CD4-positive, alpha-beta memory T cell (primary cell): ENCODE measurements around the gene MEN1. TPM values are rescaled to one million over a fixed set of nuclear protein-coding genes. Genes with fewer than 3 reads are reported as not detected.

ENCODE experiments used
- CTCF ChIA-PET: fragments of 350-600 bp; sonication (Branson Sonifier 250); formaldehyde crosslinking; loops from one replicate; lab custom pipeline; 2021; ENCODE audit warnings: inconsistent platforms; ENCODE audit not compliant: partially characterized antibody; lab: Charles Lee
- POLR2A ChIA-PET: fragments of 350-600 bp; sonication (Branson Sonifier 250); formaldehyde crosslinking; loops from one replicate; lab custom pipeline; 2021; ENCODE audit not compliant: partially characterized antibody; lab: Charles Lee
- DNase-seq, 5 donors: peaks; one replicate each; pipeline versions ENCODE4 v3.0.0 to v3.0.0-alpha.2; 2020 to 2022; ENCODE audit warnings: mixed read lengths in 1 of 5
- H3K27ac ChIP-seq: one replicate; pipeline ENCODE4 v1.7.0; 2013; ENCODE audit warnings: low read depth, low read length
- H3K27me3 ChIP-seq: 2 replicates; pipeline ENCODE4 v1.7.0; 2013; ENCODE audit warnings: mild to moderate bottlenecking, low read length, moderate library complexity; ENCODE audit not compliant: insufficient read depth
- H3K36me3 ChIP-seq: 2 replicates; pipeline ENCODE4 v1.7.0; 2013; ENCODE audit warnings: mild to moderate bottlenecking, low read length, moderate library complexity; ENCODE audit not compliant: insufficient read depth
- H3K4me1 ChIP-seq: 2 replicates; pipeline ENCODE4 v1.7.0; 2013; ENCODE audit warnings: mild to moderate bottlenecking, low read length, moderate library complexity; ENCODE audit not compliant: insufficient read depth
- H3K4me3 ChIP-seq, 2 donors: one replicate each; pipeline ENCODE4 v1.7.0; 2013; ENCODE audit warnings: low read length in 2 of 2, mild to moderate bottlenecking in 1 of 2
- H3K9me3 ChIP-seq, 2 donors: one replicate each; pipeline ENCODE4 v1.7.0; 2013; ENCODE audit warnings: low read length in 2 of 2, control low read depth in 1 of 2; ENCODE audit not compliant: control insufficient read depth in 1 of 2
- H3K27ac Mint-ChIP-seq, 7 donors: one replicate each; pipeline ENCODE4 v1.8.0; 2020 to 2021; ENCODE audit warnings: mixed read lengths in 7 of 7, mild to moderate bottlenecking in 6 of 7, inconsistent platforms in 3 of 7, moderate library complexity in 3 of 7
- H3K27me3 Mint-ChIP-seq, 2 donors: one replicate each; pipeline ENCODE4 v1.8.0; 2020 to 2021; ENCODE audit warnings: mixed read lengths in 2 of 2
- H3K36me3 Mint-ChIP-seq, 2 donors: one replicate each; pipeline ENCODE4 v1.8.0; 2020 to 2021; ENCODE audit warnings: mixed read lengths in 2 of 2, inconsistent platforms in 1 of 2, mild to moderate bottlenecking in 1 of 2
- H3K4me1 Mint-ChIP-seq, 4 donors: one replicate each; pipeline ENCODE4 v1.8.0; 2020 to 2021; ENCODE audit warnings: mixed read lengths in 4 of 4, mild to moderate bottlenecking in 1 of 4
- H3K4me3 Mint-ChIP-seq, 8 donors: one replicate each; pipeline ENCODE4 v1.8.0; 2020 to 2021; ENCODE audit warnings: mixed read lengths in 8 of 8, mild to moderate bottlenecking in 7 of 8, moderate library complexity in 6 of 8, inconsistent platforms in 3 of 8
- H3K9me3 Mint-ChIP-seq, 8 donors: one replicate each; pipeline ENCODE4 v1.8.0; 2020 to 2021; ENCODE audit warnings: mixed read lengths in 8 of 8, mild to moderate bottlenecking in 5 of 8, inconsistent platforms in 3 of 8, moderate library complexity in 1 of 8
- intact Hi-C: fragments of 100-400 bp; cut with micrococcal nuclease; formaldehyde crosslinking; loops from one replicate; pipeline ENCODE4 v1.15.1; 2023
- polyA plus RNA-seq, 2 donors: library from polyadenylated mRNA; unstranded; fragments of 300-500 nt; fragmentation: Illumina TruSeq; gene quantifications; one replicate each; pipeline ENCODE4 v1.2.3, GENCODE V29; 2021
- total RNA-seq, 2 experiments: library from RNA; stranded (reverse); gene quantifications; one replicate each; pipeline ENCODE4 v1.2.3, GENCODE V29; 2021

The MEN1 gene
- total and polyA plus RNA-seq, 4 experiments from 2014 or later, result 22.4 to 42.7 (median 41.7) TPM

DNA sequence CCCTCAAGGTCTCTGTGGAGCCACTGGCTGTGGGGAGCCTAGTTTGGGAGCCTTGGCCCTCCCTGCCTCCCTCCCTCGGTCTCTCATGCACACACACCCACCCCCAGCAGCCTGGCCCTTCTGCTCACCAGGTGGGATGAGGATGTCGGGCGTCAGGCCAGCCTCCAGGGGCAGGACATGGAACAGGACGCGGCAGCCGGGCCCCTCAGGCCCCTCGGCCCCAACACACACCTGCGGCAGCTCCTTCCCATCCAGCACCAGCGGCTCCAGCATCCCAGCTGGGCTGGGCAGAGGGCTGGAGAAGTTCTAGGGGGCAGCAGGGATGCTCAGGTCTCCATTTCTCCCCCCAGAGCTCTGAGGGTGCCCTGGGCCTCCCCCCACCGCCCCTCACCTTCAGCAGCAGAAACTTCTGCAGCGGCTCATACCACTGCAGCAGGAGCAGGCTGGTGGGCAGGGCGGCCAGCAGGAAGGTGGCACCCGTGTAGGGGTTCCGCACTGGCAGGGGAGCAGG is 18.5 kb downstream of the MEN1 start:
- CTCF ChIA-PET, result interaction anchor here (1.5 to 1.8 kb wide), 3 partner anchors 10 to 24 kb away, joined by 3 to 4 read pairs (median 4); no protein-coding TSS in a partner anchor
- POLR2A ChIA-PET, result interaction anchor here (1.2 to 1.3 kb wide), 2 partner anchors 11 to 13 kb away, joined by 3 read pairs; partner anchors contain the start of genes MAP4K2 and SF1
- no peaks in the 10 kb centered on the region for H3K27me3 Mint-ChIP-seq

DNA sequence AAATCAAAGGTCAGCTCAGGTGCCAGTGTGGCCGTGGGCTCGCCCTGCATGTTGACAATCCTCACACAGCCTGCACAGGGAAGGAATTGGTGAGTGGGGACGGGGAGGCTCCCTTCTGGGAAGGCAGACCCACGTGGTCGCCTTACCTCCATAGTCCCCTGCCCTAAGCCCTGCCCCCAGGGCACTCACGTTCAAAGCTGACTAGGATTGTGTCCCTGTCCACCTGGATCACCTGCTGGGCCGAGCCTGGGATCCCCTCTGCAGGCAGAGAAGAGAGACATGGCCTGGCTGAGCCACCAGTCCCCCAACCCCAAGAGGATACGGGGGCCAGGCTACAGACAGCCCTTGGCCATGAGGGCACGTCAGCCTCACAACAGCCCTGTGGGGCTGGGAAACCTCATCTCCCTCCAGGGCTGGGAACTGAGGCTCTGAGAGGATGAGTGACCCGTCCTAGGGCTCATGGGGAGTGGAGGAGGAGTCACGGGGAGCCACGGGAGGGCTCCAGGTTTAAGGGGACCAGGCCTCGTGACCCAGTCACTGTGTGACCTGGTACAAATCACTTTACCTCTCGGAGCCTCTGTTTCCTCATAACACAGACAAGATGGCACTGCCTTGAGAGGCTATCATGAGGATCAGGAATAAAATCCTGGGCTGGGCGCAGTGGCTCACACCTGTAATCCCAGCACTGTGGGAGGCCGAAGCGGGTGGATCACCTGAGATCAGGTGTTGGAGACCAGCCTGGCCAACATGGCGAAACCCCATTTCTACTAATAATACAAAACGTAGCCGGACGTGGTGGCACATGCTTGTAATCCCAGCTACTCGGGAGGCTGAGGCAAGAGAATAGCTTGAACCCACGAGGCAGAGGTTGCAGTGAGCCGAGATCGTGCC is 19.9 kb downstream of the MEN1 start:
- H3K36me3 Mint-ChIP-seq, result peaks cover 6 to 50% of the 10 kb centered on the region in 2 donors
- H3K4me1 Mint-ChIP-seq, result peaks cover 10 to 22% (median 16%) of the 10 kb centered on the region in 4 donors
- peak overlapping the region in 1 of 7 donors; percentile 79 for H3K27ac Mint-ChIP-seq
- no peaks in the 10 kb centered on the region for H3K27me3 ChIP-seq
- no peaks in the 10 kb centered on the region for H3K27me3 Mint-ChIP-seq
- peaks cover 10% of the 10 kb centered on the region for H3K4me1 ChIP-seq
- H3K9me3 ChIP-seq, result no peaks in the 10 kb centered on the region
- peaks cover 19% of the 10 kb centered on the region for H3K36me3 ChIP-seq
- no peak overlapping the region for H3K27ac ChIP-seq
- no peaks in the 10 kb centered on the region for H3K9me3 Mint-ChIP-seq
- ChIA-PET CTCF (interaction anchor here (1.5 to 1.8 kb wide), 3 partner anchors 9 to 26 kb away, joined by 3 to 4 read pairs (median 4); no protein-coding TSS in a partner anchor), POLR2A (interaction anchor here (1.2 to 2.2 kb wide), 4 partner anchors 12 to 19 kb away, joined by 3 to 15 read pairs (median 4); partner anchors contain the start of genes MAP4K2, MEN1 and SF1)
- intact Hi-C loops, result no loop called here
- DNase-seq, result no peak
- H3K4me3 ChIP-seq, result no peak overlapping the region
- H3K4me3 Mint-ChIP-seq, result no peak overlapping the region

More for the DNA sequence above, 18.5 kb downstream of the MEN1 start:
- Histone ChIP-seq H3K36me3 (peaks cover 27% of the 10 kb centered on the region), H3K27ac (no peak overlapping the region), H3K27me3 (no peaks in the 10 kb centered on the region), H3K4me1 (peaks cover 10% of the 10 kb centered on the region), H3K9me3 (no peaks in the 10 kb centered on the region), H3K4me3 (no peak overlapping the region)
- peaks cover 10 to 58% of the 10 kb centered on the region in 2 donors for H3K36me3 Mint-ChIP-seq
- no peak for DNase-seq
- intact Hi-C loops, result no loop called here
- no peak overlapping the region for H3K27ac Mint-ChIP-seq
- peaks cover 10 to 22% (median 17%) of the 10 kb centered on the region in 4 donors for H3K4me1 Mint-ChIP-seq
- H3K4me3 Mint-ChIP-seq, result no peak overlapping the region
- H3K9me3 Mint-ChIP-seq, result no peaks in the 10 kb centered on the region

DNA sequence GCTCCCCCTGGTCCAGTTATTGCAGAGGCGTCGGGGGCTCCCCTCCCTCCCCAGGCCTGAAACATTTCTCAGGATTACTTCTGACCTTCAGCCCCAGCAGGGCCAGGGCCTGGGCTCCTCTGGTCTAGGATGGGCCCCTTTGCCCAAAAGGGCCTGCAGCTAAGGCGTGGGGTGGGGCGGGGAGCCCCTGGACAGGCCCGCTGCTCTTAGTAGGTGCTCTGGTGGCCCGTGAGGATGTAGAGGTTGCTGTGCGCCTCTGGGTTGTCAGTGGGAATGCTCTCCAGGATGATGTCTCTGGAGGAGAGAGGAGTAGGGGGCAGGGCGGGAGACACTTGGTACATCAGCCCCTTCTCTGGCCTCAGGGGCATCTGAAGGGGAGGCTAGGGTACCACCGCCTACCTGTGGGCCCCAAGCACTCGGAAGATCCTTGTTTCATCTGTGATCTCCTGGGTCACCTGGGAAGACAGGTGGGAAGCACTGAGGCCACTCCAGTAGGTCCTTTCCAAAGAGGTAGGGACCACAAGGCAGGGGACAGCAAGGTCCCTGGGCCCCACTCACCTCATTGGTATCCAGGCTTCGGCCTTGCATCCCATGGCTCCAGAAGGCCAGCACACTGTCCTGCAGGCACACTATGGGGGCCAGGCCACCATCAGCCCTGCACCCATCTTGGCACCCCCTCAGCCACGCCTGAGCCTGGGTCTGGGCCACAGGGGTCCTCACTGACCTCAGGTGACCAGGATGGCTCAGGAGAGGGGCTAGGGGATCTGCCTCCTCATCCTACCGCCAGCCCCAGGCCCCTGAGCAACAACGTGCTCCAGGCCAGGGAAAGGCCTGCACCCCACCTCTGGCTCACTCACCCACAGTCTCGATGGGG is 20.8 kb downstream of the MEN1 start:
- Mint-ChIP-seq H3K36me3 (peaks cover 4 to 49% of the 10 kb centered on the region in 2 donors), H3K4me1 (peaks cover 7 to 18% (median 12%) of the 10 kb centered on the region in 4 donors), H3K27ac (peak overlapping the region in 2 of 7 donors; percentile 42 to 79), H3K4me3 (no peak overlapping the region), H3K9me3 (no peaks in the 10 kb centered on the region), H3K27me3 (no peaks in the 10 kb centered on the region)
- no peaks in the 10 kb centered on the region for H3K27me3 ChIP-seq
- H3K4me1 ChIP-seq, result peaks cover 10% of the 10 kb centered on the region
- peaks cover 19% of the 10 kb centered on the region for H3K36me3 ChIP-seq
- intact Hi-C loops, result loop anchor here (5.0 kb wide), 1 partner anchor 223 kb away; the partner anchor contains the start of gene ARL2
- H3K4me3 ChIP-seq, result no peak overlapping the region
- H3K27ac ChIP-seq, result no peak overlapping the region
- no peak for DNase-seq
- no peaks in the 10 kb centered on the region for H3K9me3 ChIP-seq
- ChIA-PET CTCF (interaction anchor here (0.6 to 3.2 kb wide), 3 partner anchors 13 to 123 kb away, joined by 3 to 12 read pairs (median 3); partner anchors contain the start of gene MAP4K2), POLR2A (interaction anchor here (1.2 to 2.3 kb wide), 7 partner anchors 9 to 46 kb away, joined by 4 to 16 read pairs (median 5); partner anchors contain the start of genes MAP4K2, MEN1, RASGRP2 and SF1)

DNA sequence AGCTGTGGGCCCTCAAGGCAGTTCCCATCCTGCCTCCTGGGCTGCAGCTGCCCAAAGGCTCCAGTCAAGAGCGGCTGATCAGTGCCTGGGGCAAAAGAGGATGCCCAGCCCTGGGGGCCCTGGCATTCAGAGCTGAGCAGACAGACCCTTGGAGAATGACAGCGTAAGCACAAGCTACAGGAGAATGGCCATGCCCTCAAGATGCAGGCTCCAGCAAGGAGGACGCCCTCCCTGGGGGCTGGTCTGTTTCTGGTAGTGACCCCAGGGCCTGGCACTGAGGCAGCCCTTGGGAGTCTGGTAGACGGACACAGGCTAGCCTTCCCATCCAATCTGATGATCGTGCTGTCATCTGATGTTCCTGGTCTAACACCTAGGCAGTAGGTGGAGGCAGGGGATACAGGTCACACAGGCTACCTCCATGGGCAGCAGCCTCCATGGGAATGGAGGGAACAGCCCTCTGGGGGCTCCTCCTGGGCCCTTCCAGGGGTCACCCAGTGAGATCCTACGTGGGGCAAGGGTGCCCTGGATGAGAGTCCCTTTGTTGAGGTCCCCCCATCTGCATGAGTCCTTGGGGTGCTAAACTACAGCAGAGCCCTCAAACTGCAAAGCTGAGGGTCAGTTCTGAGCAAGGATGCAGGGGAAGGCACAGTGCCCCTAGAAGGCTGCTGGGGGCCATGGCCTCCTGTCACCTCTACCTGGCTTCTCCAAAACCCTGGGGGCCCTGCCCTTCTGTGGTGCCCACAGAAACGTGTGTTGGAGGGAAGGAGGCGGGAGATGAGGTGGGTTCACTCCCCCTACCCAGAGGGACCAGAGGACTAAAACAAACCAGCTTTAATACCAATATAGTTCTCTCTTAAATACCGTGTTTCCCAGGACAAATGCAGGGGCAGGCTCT is 21.8 kb downstream of the MEN1 start:
- H3K27me3 Mint-ChIP-seq, result no peaks in the 10 kb centered on the region
- no peak overlapping the region for H3K27ac Mint-ChIP-seq
- no peak for DNase-seq
- Histone ChIP-seq H3K4me1 (peaks cover 6% of the 10 kb centered on the region), H3K27me3 (no peaks in the 10 kb centered on the region), H3K4me3 (no peak overlapping the region), H3K9me3 (no peaks in the 10 kb centered on the region), H3K27ac (no peak overlapping the region), H3K36me3 (peaks cover 19% of the 10 kb centered on the region)
- H3K9me3 Mint-ChIP-seq, result no peaks in the 10 kb centered on the region
- peaks cover 4 to 42% of the 10 kb centered on the region in 2 donors for H3K36me3 Mint-ChIP-seq
- intact Hi-C loops, result loop anchor here (5.0 kb wide), 1 partner anchor 224 kb away; the partner anchor contains the start of gene ARL2
- ChIA-PET CTCF (interaction anchor here (0.7 to 3.2 kb wide), 7 partner anchors 10 to 97 kb away, joined by 3 to 12 read pairs (median 4); partner anchors contain the start of genes MAP4K2 and SF1), POLR2A (interaction anchor here (1.0 to 2.3 kb wide), 12 partner anchors 10 to 46 kb away, joined by 3 to 16 read pairs (median 5); partner anchors contain the start of genes MAP4K2, MEN1, PYGM and RASGRP2)
- peaks cover 3 to 8% (median 5%) of the 10 kb centered on the region in 4 donors for H3K4me1 Mint-ChIP-seq
- no peak overlapping the region for H3K4me3 Mint-ChIP-seq

DNA sequence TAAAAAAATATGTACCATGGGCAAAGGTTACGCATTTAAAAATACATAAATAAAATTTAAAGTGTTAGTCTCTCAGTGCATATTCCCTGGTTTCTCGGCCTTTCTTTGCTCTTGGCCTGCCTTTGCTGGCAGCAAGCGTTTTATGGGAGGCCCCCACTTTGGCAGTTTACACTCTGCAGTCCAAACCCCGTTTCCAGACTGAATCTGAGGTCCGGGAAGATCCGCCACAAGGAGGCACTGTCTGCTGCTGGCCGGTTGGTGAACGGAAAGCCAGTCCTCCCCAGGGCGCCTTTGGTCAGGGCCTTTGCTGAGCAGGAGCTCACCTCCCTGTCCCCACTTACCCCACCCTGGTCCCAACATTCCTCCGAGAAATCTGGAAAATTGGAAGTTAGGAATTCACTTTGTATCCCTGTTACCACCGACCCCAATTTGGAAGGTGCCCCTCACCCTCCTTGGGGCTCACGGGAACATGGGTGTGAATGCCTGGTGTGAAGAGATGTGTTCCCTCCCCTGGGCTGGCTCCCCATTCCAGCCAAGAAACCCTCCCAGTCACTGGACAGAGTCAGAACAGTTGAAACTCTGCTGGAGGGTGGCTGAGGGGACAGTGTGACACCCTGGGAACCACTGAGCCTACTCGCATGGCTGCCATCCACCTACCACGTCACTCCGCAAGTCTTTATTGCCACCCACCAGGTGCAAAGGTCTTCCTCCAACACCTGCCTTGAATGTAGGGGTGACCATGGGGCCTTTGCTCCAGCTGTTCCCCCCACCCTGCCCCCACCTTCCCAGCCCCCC is 22.6 kb downstream of the MEN1 start:
- peaks cover 19% of the 10 kb centered on the region for H3K36me3 ChIP-seq
- H3K9me3 ChIP-seq, result no peaks in the 10 kb centered on the region
- peaks cover 6% of the 10 kb centered on the region for H3K4me1 ChIP-seq
- no peaks in the 10 kb centered on the region for H3K27me3 ChIP-seq
- H3K27ac ChIP-seq, result no peak overlapping the region
- peak; percentile 48 to 61 (median 52) for DNase-seq
- ChIA-PET POLR2A (interaction anchor here (1.0 to 2.3 kb wide), 8 partner anchors 9 to 45 kb away, joined by 3 to 16 read pairs (median 5); partner anchors contain the start of genes MAP4K2, PYGM and SF1), CTCF (interaction anchor here (0.7 to 3.2 kb wide), 7 partner anchors 9 to 98 kb away, joined by 3 to 12 read pairs (median 4); partner anchors contain the start of genes MAP4K2 and SF1)
- Mint-ChIP-seq H3K9me3 (no peaks in the 10 kb centered on the region), H3K27me3 (no peaks in the 10 kb centered on the region), H3K4me1 (peaks cover 3 to 6% (median 4%) of the 10 kb centered on the region in 4 donors), H3K27ac (peak overlapping the region in 6 of 7 donors; percentile 48 to 90 (median 82)), H3K36me3 (peaks cover 4 to 38% of the 10 kb centered on the region in 2 donors), H3K4me3 (no peak overlapping the region)
- no peak overlapping the region for H3K4me3 ChIP-seq
- intact Hi-C loops, result loop anchor here (1.0 to 5.0 kb wide), 3 partner anchors 8 to 225 kb away; partner anchors contain the start of gene ARL2
